ENCODE data around the gene TMEM233.
A peak's percentile ranks its signal among the peaks of the same experiment; 100 is the strongest.

Gene TMEM233

DNA sequence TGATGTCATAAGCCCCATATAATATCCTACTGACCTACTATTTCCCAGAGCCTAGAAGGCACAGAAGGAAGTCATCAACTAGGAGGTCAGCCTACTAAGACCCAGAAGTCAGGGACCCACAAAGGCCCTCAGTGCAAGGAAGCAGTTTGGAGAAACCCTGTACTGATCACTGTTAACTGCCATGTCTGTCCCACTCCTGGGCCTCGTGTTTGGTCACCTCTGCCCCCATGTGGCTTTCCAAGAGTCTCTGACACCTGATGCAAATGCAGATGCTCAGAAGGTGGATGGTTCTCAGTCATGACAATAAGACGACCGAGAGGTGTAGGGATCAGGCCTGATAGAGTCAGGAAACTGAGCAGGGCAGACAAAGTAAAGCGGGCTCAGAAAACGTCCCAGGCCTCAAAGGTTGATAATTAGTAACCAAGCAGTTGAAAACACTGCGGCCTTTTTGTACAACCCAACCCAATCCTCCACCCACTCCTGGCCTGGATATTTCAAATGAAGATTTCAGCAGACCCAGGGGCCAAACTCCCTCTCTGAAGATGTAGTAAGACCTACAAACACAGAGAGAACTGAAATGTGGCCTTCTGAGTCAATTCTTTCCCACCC is 97.7 kb downstream of the TMEM233 start (continued):
- TF ChIP-seq TOX (CRISPR knock-in tag; IDR thresholded peaks at IDR 0.05; ENCODE audit: borderline replicate concordance) = no peak
- TF ChIP-seq ZNF70 (CRISPR knock-in tag; IDR thresholded peaks at IDR 0.05) = no peak

DNA sequence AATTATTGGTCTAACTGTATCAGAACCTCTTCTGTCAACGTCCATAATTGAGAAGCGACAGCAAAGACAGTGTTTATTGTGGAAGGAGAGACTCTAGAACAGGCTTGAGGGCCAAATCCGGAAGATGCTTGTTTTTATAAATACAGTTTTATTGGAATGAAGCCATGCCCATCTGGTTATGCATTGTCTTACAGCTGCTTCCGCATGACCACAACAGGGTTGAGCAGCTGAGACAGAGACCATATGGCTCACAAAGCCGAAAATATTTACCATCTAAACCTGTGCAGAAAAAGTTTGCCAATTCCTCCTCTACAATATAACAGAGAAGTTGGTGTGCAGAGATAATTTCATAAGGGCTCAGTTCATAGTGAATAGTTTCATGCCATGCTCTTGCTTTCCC is 98.8 kb downstream of the TMEM233 start:
- TF ChIP-seq ZC3H10 (CRISPR knock-in tag; IDR thresholded peaks at IDR 0.05) (no peak), TCF4 (CRISPR knock-in tag; IDR thresholded peaks at IDR 0.05; ENCODE audit: borderline replicate concordance) (0 out of 2 replicates have a peak, but pooled peaks have one; percentile 20)
- peak; percentile 70 for ATAC-seq
